HT1080 (cell line): ENCODE results near the gene GOLGA8A. TPM values are rescaled to one million over a fixed set of nuclear protein-coding genes. Genes with fewer than 3 reads are reported as not detected.
"Not testable (repeated sequence)": the region's sequence is repeated elsewhere in the genome, so short reads cannot be mapped to it uniquely, and the experiment has no call there.

Source experiments
- DNase-seq: peaks from one replicate; pipeline ENCODE4 v3.0.0-alpha.2; 2015; ENCODE audit warnings: low read depth
- polyA plus RNA-seq, 2 experiments: library from polyadenylated mRNA; depleted of rRNA; stranded (reverse); fragments of >200 nt; gene quantifications; 2 replicates each; pipeline ENCODE4 v1.2.3, GENCODE V29; 2015
- total RNA-seq: library from RNA; depleted of rRNA; stranded (reverse); fragments of >200 nt; shearing (Covaris generic); gene quantifications from 2 replicates; pipeline ENCODE4 v1.2.3, GENCODE V29; 2014; rRNA removed

Gene GOLGA8A, protein sequence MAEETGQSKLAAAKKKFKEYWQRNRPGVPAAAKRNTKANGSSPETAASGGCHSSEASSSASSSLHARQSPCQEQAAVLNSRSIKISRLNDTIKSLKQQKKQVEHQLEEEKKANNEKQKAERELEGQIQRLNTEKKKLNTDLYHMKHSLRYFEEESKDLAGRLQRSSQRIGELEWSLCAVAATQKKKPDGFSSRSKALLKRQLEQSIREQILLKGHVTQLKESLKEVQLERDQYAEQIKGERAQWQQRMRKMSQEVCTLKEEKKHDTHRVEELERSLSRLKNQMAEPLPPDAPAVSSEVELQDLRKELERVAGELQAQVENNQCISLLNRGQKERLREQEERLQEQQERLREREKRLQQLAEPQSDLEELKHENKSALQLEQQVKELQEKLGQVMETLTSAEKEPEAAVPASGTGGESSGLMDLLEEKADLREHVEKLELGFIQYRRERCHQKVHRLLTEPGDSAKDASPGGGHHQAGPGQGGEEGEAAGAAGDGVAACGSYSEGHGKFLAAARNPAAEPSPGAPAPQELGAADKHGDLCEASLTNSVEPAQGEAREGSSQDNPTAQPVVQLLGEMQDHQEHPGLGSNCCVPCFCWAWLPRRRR
- 7.6 and 11.9 TPM in 2 replicates for total RNA-seq
- polyA plus RNA-seq (2015; cell fraction: cytosol; rRNA removed), result 6.6 and 10.0 TPM in 2 replicates
- polyA plus RNA-seq (2015; cell fraction: nucleus; rRNA removed), result 342 and 345 TPM in 2 replicates

DNA sequence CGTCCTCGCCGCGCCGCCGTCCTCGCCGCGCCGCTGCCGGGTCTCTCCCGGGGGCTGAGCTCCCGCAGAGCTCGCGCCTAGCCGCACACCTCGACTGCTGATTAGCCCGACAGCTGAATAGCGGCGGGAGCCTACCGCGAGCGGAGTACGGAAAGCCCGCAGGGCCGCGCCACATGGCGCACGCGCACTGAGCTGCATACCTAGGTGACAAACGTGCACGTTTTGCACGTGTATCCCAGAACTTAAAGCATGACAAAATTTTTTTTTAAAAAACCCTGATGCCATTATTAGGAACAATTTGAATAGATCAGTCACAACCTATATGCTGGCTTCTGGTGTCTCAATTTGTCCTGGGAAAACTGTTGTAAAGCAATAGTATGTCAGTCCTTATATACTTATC is at the start of gene GOLGA8A:
Gene GOLGA8A (minus strand): TSS at position 122 of the 400 bp plus-strand sequence. CDS start 48,117 bp downstream, outside the sequence.
- peak; percentile 71 for DNase-seq

DNA sequence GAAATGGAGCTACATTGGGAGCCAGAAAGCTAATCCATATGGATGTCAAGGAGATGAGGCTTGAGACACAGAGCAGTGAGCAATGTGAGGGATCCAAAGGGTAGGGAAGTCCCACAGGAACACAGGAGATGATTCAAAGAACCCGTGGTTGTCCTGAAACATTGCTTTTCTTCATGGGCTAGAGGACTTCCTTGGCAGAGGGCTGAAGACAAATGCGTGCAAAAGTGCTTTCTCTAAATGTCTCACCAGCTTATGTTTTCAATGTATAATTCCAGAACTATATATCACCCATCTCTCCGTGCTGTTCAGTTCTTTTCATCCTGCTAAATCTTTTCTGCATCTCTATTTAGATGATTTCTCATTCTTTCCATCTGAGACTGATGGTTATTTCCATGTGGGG is 46.0 kb upstream of the GOLGA8A start:
- no peak for DNase-seq

DNA sequence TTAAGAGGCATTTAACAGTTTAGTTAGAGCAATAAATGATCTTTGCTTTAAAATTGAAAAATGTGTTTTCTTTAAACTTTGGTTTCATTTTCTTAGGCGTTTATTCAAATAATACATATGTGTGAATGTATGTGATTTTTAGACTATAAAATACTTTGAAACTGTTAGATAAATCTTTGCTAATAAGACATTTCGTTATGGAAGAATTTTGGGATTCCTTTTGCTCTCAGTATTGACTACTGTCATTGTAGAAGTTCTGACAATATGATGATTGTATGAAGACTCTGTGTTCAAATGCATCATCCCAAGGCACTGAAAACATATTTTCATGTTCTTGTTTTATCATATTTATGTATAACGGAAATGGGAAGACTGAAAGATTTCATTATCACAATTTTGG is 43.8 kb upstream of the GOLGA8A start:
- DNase-seq, result no peak

DNA sequence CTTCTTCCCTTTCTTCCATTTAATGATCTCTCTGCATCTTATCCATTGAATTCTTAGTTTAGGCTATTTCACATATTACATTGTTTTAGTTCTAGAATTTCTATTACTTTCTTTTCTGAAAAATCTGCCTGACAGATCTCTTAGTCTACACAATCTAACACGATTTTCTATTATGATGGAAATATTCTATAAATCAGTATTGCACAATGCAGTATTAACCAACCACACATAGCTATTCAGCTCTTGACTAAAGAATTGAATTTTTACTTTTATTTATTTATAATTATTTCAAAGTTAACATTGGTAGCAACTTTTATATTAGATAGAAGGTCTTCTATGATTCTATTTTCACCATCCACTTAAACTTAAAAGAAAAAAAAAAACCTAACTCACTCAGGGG is 36.2 kb upstream of the GOLGA8A start:
- DNase-seq, result no peak

DNA sequence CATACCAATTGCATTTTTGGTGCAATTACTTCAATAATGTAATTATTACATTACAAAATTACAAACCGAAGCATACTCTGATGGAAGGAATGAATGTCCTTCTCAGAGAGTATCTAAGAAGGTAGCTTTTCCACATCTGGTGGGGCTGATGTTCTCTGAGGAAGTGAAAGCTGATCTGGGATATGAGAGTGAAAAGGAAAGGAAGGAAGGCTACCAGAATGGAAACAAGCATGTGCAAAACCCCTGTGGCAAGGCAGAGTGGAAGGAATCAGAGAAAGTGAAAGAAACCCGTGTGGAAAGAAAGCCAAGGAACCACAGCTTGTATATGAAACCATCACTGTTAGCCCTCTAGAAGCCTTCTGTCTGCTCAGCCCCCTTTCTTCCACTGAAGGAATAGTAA is 35.3 kb upstream of the GOLGA8A start:
- DNase-seq, result no peak

DNA sequence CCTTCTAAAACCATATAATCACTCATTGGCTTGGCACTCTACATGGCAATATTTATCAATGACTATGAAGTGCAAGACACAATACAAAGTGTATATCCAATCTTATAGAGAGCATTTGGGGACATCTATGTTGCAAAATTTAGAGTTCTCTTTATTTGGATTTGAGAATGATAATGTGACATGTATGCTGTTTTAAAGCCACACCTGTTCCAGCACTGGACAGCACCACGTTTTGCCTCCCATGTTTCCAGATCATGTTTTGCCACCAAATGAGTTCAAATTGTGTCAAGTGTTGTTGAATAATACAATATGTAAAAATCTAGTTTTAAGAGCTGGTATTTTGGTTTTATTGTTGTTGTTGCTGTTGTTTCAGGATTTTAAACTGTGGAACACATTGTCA is 33.3 kb upstream of the GOLGA8A start:
- no peak for DNase-seq

DNA sequence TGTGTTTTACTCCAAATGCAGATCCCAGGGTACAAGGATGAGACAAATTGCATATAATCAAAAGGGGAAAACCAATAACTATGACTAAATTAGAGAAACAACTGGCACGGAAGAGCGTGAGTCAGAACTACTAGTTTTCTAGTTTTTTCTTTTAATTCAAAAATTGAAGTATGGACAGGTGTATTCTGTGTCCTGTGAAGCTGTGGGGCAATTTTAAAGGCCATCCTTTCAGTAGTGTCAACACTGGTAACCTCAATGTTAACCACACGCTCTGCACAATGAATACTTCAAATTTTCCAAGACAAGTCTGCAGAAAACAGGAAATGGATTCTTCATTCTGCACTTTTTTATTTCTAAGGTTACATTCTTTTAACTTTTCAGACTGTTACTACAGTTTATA is 32.5 kb upstream of the GOLGA8A start:
- DNase-seq, result peak; percentile 18

DNA sequence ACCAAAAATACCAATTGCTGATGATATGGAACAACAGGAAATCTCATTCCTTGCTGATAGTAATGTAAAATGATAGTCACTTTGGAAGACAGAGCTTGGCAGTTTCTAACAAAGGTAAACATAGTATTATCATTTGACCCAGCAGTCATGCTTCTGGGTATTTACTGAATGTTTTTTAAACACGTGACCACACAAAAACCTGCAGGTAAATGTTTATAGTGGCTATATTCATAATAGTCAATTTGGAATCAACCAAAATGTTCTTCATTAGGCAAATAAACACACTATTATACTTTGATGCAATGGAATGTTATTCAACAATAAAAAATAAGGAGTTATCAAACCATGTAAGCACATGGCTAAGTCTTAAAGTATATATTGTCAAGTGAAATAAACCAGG is 24.1 kb upstream of the GOLGA8A start:
- no peak for DNase-seq

DNA sequence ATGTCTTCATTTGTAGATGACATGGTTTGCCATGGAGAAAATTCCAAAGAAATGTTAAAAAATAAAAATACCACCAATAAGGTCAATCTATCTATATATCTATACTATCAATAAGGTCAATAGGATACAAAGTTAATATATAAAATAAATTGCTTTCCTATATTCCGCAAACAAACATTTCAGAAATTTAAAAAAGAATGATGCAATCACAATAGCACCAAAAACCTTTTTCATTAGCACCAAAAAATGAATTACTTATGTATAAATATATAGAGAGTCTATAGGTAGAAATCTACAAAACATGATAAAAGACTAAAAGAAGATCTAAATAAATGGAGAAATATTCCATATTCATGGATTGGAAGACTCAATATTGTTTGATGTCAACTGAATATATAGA is 22.8 kb upstream of the GOLGA8A start:
- DNase-seq, result no peak

DNA sequence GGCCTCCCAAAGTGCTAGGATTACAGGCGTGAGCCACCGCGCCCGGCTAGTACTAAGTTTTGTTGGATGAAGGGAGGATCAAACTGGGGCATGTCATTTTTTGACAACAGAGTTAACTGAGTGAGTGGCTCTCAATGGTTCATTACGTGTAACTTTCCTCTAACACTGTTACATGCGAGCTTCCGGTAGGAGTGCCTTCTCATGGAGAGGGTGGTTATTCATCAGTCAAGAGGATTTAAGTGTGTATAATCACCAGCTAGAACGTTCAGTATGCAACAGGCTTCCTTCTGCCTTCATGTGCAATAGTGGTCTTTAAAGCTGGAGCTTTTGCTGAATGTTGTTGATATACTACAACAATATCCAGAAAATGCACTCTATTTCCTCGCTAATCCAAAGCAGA is 19.1 kb upstream of the GOLGA8A start:
- no peak for DNase-seq

DNA sequence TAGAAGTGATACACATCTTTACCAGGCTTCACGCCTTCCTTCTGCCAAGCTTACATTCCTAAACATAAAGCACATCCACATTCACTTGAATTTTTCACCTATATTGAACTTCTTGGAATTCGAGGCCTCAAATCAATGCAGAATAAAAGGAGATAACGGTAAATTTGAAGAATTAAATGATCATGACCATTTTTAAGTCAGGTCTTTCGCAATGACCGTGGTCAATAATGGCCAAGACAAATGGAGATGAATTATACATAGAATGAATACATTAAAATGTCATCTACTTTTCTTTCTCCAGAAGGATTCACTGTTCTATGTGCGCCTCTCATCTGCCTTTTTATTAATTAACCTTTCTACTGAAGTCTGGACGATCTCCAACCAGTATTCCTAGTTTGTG is 5.3 kb upstream of the GOLGA8A start:
- no peak for DNase-seq

DNA sequence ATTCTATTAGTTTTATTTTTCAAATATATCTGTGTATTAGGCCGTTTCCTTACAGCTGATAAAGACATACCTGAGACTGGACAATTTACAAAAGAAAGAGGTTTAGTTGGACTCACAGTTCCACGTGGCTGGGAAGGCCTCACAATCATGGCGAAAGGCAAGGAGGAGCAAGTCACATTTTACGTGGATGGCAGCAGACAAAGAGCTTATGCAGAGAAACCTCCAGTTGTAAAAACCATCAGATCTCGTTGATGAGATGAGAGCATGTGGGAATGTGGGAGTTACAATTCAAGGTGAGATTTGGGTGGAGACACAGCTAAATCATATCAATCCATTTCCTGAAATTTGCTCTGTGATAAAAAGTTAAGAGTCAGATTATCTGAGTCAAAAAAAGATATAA is 2.3 kb upstream of the GOLGA8A start:
- no peak for DNase-seq

DNA sequence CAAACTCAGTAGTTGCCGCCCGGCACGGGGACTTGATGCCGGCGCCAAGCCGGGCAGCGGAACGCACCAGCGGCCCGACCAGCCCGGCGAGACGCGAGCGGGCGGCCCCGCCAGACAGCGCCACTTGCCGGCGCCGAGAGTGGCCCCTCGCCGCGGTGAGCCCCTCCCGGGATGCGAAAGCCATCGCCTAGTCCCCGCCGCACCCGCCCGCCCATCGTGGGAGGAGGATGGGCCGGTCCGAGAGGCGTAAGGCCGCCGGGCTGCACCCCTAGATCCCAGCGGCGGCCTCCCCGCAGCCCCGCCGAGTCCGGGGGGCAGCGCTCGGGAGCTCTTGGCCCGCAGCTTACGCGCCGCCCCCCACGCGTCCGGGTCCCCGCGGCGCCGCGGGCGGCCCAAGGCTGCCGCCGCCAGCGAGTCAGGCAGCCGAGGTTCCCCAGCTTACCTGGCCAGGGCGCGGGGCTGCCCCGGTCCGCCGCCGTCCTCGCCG is 609 bp downstream of the GOLGA8A start:
- peak; percentile 27 for DNase-seq

DNA sequence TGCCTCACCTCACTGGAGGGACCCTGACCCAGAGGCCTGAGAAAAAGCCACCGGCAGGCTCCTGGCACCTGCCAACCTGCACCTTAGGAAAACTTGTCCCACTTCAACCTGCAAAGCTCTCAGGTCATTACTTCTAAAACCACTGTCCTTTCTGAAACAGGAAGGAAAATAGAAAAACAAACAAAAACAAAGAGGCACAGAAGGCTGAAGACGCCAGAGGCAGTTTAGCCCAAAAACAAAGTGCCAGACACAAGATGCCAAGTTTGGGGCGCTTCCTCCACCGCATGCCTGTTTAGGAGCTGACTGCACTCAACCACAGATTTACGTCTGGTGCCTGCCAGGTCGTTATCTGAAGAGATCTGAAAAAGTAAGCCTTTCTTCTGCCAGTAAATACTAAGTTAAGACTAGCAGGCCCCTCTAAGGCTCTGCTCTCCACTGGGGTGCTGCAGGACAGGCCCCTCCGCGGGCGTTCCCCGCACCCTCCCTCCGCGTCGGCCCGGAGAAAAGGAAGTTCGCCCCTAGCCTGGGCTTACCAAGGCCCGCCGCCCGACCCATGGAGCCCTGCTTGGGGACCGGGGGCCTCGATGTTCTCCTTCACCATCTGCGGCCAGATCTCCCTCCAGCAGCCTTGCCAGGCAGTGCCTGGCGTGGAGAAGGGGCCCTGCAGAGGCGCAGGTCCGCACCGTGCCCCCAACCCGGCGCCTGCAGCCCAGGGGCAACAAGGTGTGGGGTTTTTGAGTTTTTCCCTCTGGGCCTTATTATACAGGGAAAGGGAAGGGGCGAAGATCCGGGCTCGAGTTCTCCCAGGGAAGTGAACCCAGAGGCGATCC is 1.3 kb downstream of the GOLGA8A start:
- DNase-seq, result no peak

DNA sequence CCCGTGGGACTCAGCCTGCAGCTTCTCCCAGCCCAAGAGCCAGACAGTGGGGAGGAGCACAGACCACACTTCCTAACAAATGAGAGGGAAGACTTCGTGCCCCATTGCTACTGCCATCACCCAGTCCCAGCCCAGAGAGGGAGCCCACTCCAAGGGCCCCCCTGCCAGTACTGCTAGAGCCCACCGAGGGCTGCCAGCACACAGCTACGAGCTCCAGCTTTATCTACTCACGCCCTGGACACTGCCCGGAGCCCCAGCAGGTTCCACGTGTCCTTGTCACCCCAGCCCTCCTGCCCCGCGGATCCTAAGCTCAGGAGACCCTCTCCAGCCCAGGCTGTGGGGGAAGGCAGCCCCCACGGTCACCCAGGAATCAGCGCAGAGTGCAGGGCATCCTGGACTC is 1.9 kb downstream of the GOLGA8A start:
- no peak for DNase-seq

DNA sequence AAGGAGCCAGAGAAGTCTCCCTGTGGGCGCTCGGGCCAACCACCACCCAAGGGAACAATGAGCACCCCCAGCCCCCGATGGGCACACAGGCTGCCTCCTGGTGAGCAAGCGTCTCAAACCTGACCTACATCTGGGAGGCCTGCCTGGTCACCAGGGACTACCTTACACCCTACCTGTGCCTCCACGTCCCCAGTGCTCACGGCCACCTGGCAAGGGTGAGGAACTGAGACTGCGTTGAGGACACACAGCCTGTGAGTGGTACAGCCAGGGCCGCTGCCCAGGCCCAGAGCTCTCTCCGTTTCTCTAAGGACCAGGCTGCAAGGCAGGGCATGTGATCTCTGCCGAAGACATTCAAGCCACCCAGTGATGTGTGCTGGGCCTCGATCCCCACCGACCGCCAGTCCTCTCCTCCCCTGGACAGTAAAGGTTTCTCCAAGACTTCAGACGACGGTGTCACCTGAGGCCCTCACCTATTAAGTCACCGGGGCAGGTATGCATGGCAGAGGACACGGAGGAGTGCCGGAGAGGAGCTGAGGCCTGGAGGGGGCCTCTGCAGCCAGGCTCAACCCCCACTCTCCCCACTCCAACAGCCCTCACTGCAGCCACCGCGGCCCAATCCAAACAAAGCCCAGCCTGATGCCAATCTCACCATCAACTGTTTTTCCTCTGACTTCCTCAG is 2.8 kb downstream of the GOLGA8A start:
- DNase-seq, result no peak

DNA sequence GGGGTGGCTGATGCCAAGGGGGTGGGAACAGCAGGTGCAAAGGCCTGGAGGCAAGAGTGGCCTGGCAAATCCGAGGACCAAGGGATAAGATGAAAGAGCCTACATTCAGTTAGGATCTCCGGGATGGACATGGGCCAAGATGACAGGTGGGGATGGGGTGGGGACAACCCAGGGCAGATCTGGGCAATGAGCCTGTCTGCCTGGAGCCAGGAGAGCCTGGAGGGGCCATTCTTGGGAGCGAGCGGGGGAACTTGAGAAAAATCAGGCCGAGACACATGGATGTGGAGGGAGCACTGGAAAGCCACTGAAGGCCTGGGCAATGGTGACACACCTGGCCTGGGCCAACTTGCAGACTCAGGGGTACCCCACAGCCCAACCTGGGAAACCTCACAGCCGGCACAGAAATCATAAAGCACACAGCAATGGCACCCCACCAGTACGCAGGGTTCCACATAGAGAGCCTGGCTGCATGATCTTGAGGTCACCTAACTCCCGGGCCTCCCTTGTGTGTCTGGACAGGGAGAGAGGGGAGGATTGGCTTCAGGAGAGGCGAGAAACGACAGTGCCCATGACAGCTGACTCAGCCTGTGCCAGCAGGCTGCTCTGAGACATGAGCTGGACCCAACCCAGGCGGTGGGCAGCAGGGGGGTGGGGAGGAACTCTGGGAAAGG is 3.5 kb downstream of the GOLGA8A start:
- DNase-seq, result not testable (repeated sequence)

DNA sequence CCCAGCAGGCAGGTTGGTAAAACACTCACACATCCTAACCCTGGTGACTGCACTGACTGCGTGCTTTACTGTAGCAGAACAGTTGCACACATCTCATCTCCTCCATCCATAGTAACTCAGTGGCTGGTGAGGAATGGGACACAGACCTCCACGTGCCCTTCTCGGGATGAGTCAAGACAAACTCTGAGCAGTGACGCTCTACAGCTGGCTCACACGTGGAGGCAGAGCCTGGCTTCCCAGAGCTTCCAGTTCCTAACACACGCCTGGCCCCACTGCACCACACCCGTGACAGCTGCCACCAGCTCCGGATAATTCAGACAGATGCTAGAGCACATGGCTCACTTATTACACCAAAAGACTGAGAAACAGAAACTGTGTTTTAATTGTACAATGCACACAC is 7.0 kb downstream of the GOLGA8A start:
- DNase-seq, result not testable (repeated sequence)

DNA sequence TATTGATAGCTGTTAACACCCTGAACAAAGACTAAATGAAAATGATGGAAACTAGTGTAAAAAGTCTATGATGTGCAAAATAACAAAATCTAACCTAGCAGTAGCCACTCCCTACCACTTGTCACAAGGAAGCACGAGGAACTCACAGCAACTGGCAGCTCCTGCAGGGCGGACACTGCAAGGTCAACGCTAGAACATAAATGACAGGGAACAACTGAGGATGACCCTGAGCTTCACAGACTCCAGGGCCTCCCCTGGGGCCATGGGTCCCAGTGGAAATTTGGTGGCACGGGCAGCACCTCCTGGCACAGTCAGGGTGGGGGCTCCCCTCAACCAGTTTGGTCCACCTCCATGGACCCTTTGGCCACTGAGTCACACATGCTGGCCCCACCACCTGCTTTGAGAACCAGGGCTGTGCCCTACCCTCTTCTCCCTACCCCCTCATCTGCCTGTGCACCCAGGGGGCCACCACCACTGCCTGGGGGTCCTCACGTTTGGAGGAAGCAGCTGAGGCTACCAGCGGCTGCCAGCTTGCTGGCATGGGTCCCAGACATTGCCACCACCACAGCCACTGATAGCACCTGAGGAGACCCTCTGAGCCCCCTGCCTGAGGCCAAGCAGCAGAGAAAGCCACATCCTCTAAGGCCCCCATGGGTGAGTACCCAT is 14.1 kb downstream of the GOLGA8A start:
- DNase-seq, result not testable (repeated sequence)

DNA sequence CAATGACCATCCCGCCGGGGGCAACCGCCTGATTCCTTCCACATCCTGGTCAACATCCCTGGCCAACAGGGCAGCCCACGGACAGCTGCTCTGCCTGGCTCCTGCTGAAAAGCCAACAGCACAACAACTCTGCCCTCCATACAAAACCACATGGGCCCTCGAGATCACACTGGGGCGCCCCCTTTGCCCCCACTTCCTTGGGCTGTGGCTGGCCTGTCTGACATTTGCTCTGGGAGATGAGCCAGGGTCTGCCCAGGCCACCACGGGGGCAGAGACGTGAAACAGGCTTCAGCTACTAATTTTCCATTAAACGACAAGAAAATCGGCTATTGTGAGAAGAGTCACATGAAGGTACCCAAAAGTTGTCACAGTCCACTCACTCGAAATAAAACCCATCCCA is 16.7 kb downstream of the GOLGA8A start:
- DNase-seq, result not testable (repeated sequence)
